IMR-90 (cell line): Measurements from ENCODE around the gene HOXD3. TPM values are rescaled to one million over a fixed set of nuclear protein-coding genes. Genes with fewer than 3 reads are reported as not detected.

Source experiments
- ATAC-seq: fragments of 200-7000 bp; cut with Tn5 transposase; 2 replicates; pipeline ENCODE4 v1.9.1; 2020; ENCODE audit warnings: low read depth, mild to moderate bottlenecking, moderate library complexity
- BruUV-seq: library from RNA; stranded (reverse); fragments of 400-500 nt; replicated peaks from 2 replicates; lab custom pipeline; 2021; lab: Mats Ljungman, UMichigan
- CTCF ChIA-PET: fragments of 300-600 bp; formaldehyde crosslinking; extraction: SDS; loops from one replicate; lab custom pipeline; 2021; ENCODE audit warnings: antibody characterized with exemption; lab: Yijun Ruan, JAX
- POLR2A ChIA-PET: fragments of 300-600 bp; sonication (Branson Sonifier 250); formaldehyde crosslinking; loops from one replicate; lab custom pipeline; 2022; ENCODE audit warnings: antibody characterized with exemption; ENCODE audit not compliant: unreplicated experiment; lab: Charles Lee
- DNase-seq: peaks from one replicate; pipeline ENCODE4 v3.0.0; 2013
- H2AFZ ChIP-seq: replicated peaks from 2 replicates; pipeline ENCODE3; 2013; ENCODE audit warnings: low read length, mild to moderate bottlenecking; ENCODE audit not compliant: poor library complexity
- H2AK5ac ChIP-seq: 2 replicates; pipeline ENCODE4 v1.6.1; 2013; ENCODE audit warnings: low read depth, low read length, inconsistent platforms
- H2AK9ac ChIP-seq: replicated peaks from 2 replicates; pipeline ENCODE3; 2013; ENCODE audit warnings: mild to moderate bottlenecking, low read depth, low read length, moderate library complexity; ENCODE audit not compliant: poor library complexity
- H2BK120ac ChIP-seq: 2 replicates; pipeline ENCODE4 v1.6.1; 2013; ENCODE audit warnings: low read depth, low read length, inconsistent platforms
- H2BK15ac ChIP-seq: 3 replicates; pipeline ENCODE4 v1.6.1; 2013; ENCODE audit warnings: low read depth, low read length, inconsistent platforms
- H2BK20ac ChIP-seq: 2 replicates; pipeline ENCODE4 v1.6.1; 2013; ENCODE audit warnings: low read depth, mild to moderate bottlenecking, inconsistent platforms, low read length, moderate library complexity
- H2BK5ac ChIP-seq: 2 replicates; pipeline ENCODE4 v1.6.1; 2013; ENCODE audit warnings: mild to moderate bottlenecking, low read depth, low read length, inconsistent platforms; ENCODE audit not compliant: poor library complexity, severe bottlenecking
- H3K14ac ChIP-seq: replicated peaks from 2 replicates; pipeline ENCODE4 v1.6.1; 2013; ENCODE audit warnings: low read depth, low read length, inconsistent platforms
- H3K18ac ChIP-seq: 2 replicates; pipeline ENCODE4 v1.6.1; 2013; ENCODE audit warnings: low read depth, low read length, control low read depth
- H3K23ac ChIP-seq: 2 replicates; pipeline ENCODE4 v1.6.1; 2013; ENCODE audit warnings: low read depth, low read length, inconsistent platforms
- H3K27ac ChIP-seq: 2 replicates; pipeline ENCODE4 v1.5.1; 2013; ENCODE audit warnings: mild to moderate bottlenecking, control low read depth, low read length; ENCODE audit not compliant: insufficient read depth
- H3K27me3 ChIP-seq: 2 replicates; pipeline ENCODE4 v1.6.1; 2013; ENCODE audit warnings: low read length; ENCODE audit not compliant: control insufficient read depth, insufficient read depth
- H3K36me3 ChIP-seq: 2 replicates; pipeline ENCODE4 v1.6.1; 2013; ENCODE audit warnings: low read length, mixed read lengths; ENCODE audit not compliant: control insufficient read depth, insufficient read depth
- H3K4ac ChIP-seq: 2 replicates; pipeline ENCODE4 v1.6.1; 2013; ENCODE audit warnings: low read depth, low read length, inconsistent platforms
- H3K4me1 ChIP-seq: 2 replicates; pipeline ENCODE4 v1.6.1; 2013; ENCODE audit warnings: low read length, mixed read lengths; ENCODE audit not compliant: control insufficient read depth, insufficient read depth
- H3K4me2 ChIP-seq: 2 replicates; pipeline ENCODE4 v1.6.1; 2013; ENCODE audit warnings: low read depth, mild to moderate bottlenecking, control low read depth, low read length, moderate library complexity
- H3K4me3 ChIP-seq: 2 replicates; pipeline ENCODE4 v1.5.1; 2013; ENCODE audit warnings: low read depth, mild to moderate bottlenecking, control low read depth, low read length, moderate library complexity; ENCODE audit not compliant: insufficient read depth
- H3K56ac ChIP-seq: 2 replicates; pipeline ENCODE4 v1.6.1; 2013; ENCODE audit warnings: low read length, inconsistent platforms; ENCODE audit not compliant: insufficient read depth; ENCODE audit errors: extremely low read depth
- H3K79me1 ChIP-seq, 2 experiments: 2 replicates each; pipeline ENCODE4 v1.6.1; 2013; ENCODE audit warnings: low read length in 2 of 2, inconsistent platforms in 1 of 2, low read depth in 1 of 2
- H3K9ac ChIP-seq: 2 replicates; pipeline ENCODE4 v1.6.1; 2013; ENCODE audit warnings: low read depth, low read length, control low read depth
- H3K9me1 ChIP-seq: 2 replicates; pipeline ENCODE4 v1.6.1; 2013; ENCODE audit warnings: low read length, inconsistent platforms; ENCODE audit not compliant: insufficient read depth
- H3K9me3 ChIP-seq: 2 replicates; pipeline ENCODE4 v1.6.1; 2013; ENCODE audit warnings: low read length; ENCODE audit not compliant: control insufficient read depth, insufficient read depth
- H4K20me1 ChIP-seq: 2 replicates; pipeline ENCODE4 v1.6.1; 2013; ENCODE audit warnings: low read length, inconsistent platforms; ENCODE audit not compliant: insufficient read depth
- H4K5ac ChIP-seq: 2 replicates; pipeline ENCODE4 v1.6.1; 2013; ENCODE audit warnings: mild to moderate bottlenecking, low read depth, low read length, control low read depth
- H4K8ac ChIP-seq, 2 experiments: 2 replicates each; pipeline ENCODE4 v1.6.1; 2013; ENCODE audit warnings: low read depth in 2 of 2, low read length in 2 of 2, control low read depth in 1 of 2, inconsistent platforms in 1 of 2
- H4K91ac ChIP-seq: 2 replicates; pipeline ENCODE4 v1.6.1; 2013; ENCODE audit warnings: low read depth, low read length, inconsistent platforms; ENCODE audit not compliant: insufficient read depth
- BHLHE40 ChIP-seq: fragments of 150-350 bp; IDR thresholded peaks from 2 replicates; pipeline ENCODE4 v1.6.1; 2016; ENCODE audit warnings: mild to moderate bottlenecking, low read depth, low read length
- CEBPB ChIP-seq: IDR thresholded peaks from 2 replicates; pipeline ENCODE4 v1.6.1; 2012; ENCODE audit warnings: low read depth, low read length, improper control_type of control experiment
- CHD1 ChIP-seq: IDR thresholded peaks from 2 replicates; pipeline ENCODE4 v1.6.1; 2012; ENCODE audit warnings: low read depth, low read length, improper control_type of control experiment
- CTCF ChIP-seq: conservative IDR thresholded peaks from 2 replicates; pipeline ENCODE4 v1.5.1; 2012; ENCODE audit warnings: mild to moderate bottlenecking, low read depth, low read length, improper control_type of control experiment
- FOS ChIP-seq: fragments of 150-350 bp; IDR thresholded peaks from 2 replicates; pipeline ENCODE4 v1.6.1; 2016; ENCODE audit warnings: low read depth, low read length
- MAFK ChIP-seq: IDR thresholded peaks from 2 replicates; pipeline ENCODE4 v1.6.1; 2012; ENCODE audit warnings: low read depth, low read length, improper control_type of control experiment
- MAZ ChIP-seq: IDR thresholded peaks from 2 replicates; pipeline ENCODE4 v1.6.1; 2012; ENCODE audit warnings: low read depth, mild to moderate bottlenecking, low read length, improper control_type of control experiment, moderate library complexity, borderline replicate concordance
- MXI1 ChIP-seq: IDR thresholded peaks from 2 replicates; pipeline ENCODE4 v1.6.1; 2012; ENCODE audit warnings: low read depth, mild to moderate bottlenecking, low read length, moderate library complexity, borderline replicate concordance
- NFE2L2 ChIP-seq: fragments of 150-350 bp; IDR thresholded peaks from 2 replicates; pipeline ENCODE4 v1.6.1; 2016; ENCODE audit warnings: low read depth, mild to moderate bottlenecking, low read length
- POLR2A ChIP-seq: IDR thresholded peaks from 2 replicates; pipeline ENCODE4 v1.6.1; 2012; ENCODE audit warnings: mild to moderate bottlenecking, low read depth, low read length
- RAD21 ChIP-seq: IDR thresholded peaks from 2 replicates; pipeline ENCODE4 v1.6.1; 2012; ENCODE audit warnings: low read length, improper control_type of control experiment
- RCOR1 ChIP-seq: IDR thresholded peaks from 2 replicates; pipeline ENCODE4 v1.6.1; 2012; ENCODE audit warnings: mild to moderate bottlenecking, low read length, improper control_type of control experiment; ENCODE audit not compliant: insufficient replicate concordance
- RFX5 ChIP-seq: IDR thresholded peaks from 2 replicates; pipeline ENCODE4 v1.8.0; 2012; ENCODE audit warnings: low read depth, mild to moderate bottlenecking, low read length, moderate library complexity
- SMC3 ChIP-seq: fragments of 150-350 bp; IDR thresholded peaks from 2 replicates; pipeline ENCODE4 v1.6.1; 2016; ENCODE audit warnings: low read depth, mild to moderate bottlenecking, antibody characterized with exemption, low read length, moderate library complexity
- USF2 ChIP-seq: fragments of 150-350 bp; IDR thresholded peaks from 2 replicates; pipeline ENCODE4 v1.6.1; 2017; ENCODE audit warnings: mild to moderate bottlenecking, antibody characterized with exemption, low read length, low read depth
- WGBS, 2 experiments: methylation state at CpG; one replicate each; pipeline versions ENCODE4 v1.1.5 to v1.1.7; 2013; ENCODE audit warnings: missing lambda C conversion rate in 2 of 2; ENCODE audit not compliant: insufficient read length in 1 of 2; ENCODE audit errors: extremely low coverage in 2 of 2; 5-methylcytosine and 5-hydroxymethylcytosine counted together
- dilution Hi-C: fragments of 300-500 bp; cut with HindIII; formaldehyde crosslinking; loops from one replicate; pipeline ENCODE4 v1.14.3; 2018; ENCODE audit warnings: low sequenced_read_pairs; ENCODE audit not compliant: unreplicated experiment
- in situ Hi-C: fragments of 300-500 bp; cut with MboI; formaldehyde crosslinking; loops from 3 replicates; pipeline ENCODE4 v1.14.3; 2019; ENCODE audit warnings: low sequenced_read_pairs, inconsistent platforms, mixed read lengths
- intact Hi-C: fragments of 100-400 bp; cut with micrococcal nuclease; formaldehyde crosslinking; loops from 2 replicates; pipeline ENCODE4 v1.10.0; 2022
- polyA plus RNA-seq, 3 experiments: library from polyadenylated mRNA; depleted of rRNA; stranded (reverse); fragments of >200 nt; gene quantifications; 2 replicates each; pipeline ENCODE4 v1.2.3, GENCODE V29; 2012; ENCODE audit warnings: low replicate concordance in 1 of 3
- total RNA-seq: library from RNA; depleted of rRNA; stranded (reverse); fragments of >200 nt; gene quantifications from 2 replicates; pipeline ENCODE4 v1.2.3, GENCODE V29; 2012

Gene HOXD3
- total and polyA plus RNA-seq, 2 of the 4 experiments (the other 2 are of a cell fraction): not detected

GRCh38 chr2:176138526-176138922 lies 18.6 kb upstream of the HOXD3 start:
- Histone ChIP-seq H3K79me1 (no peaks in the 10 kb centered on the region), H3K56ac (no peak overlapping the region), H2AK5ac (no peak overlapping the region), H4K91ac (no peak overlapping the region), H3K23ac (no peak overlapping the region), H3K4me3 (no peak overlapping the region), H2AK9ac (no peak overlapping the region), H3K18ac (no peak overlapping the region), H2BK5ac (no peak overlapping the region), H3K36me3 (no peaks in the 10 kb centered on the region), H3K27ac (no peak overlapping the region), H3K27me3 (peaks cover 81% of the 10 kb centered on the region), H4K5ac (no peak overlapping the region), H3K4me1 (no peaks in the 10 kb centered on the region), H2BK15ac (no peak overlapping the region), H3K4me2 (no peak overlapping the region), H4K20me1 (no peaks in the 10 kb centered on the region), H3K9me3 (peaks cover 3% of the 10 kb centered on the region), H2BK20ac (no peak overlapping the region), H3K9ac (no peak overlapping the region), H2AFZ (no peak overlapping the region), H4K8ac (no peak overlapping the region), H3K4ac (no peak overlapping the region), H2BK120ac (no peak overlapping the region), H3K14ac (no peak overlapping the region), H3K9me1 (no peaks in the 10 kb centered on the region)
- 9% methylated on average over 8 of the region's 14 CpGs; no CpG with 5 or more reads in 1 of the 2 experiments for WGBS, 2 experiments
- no peak for TF ChIP-seq BHLHE40
- no peak for TF ChIP-seq MAZ
- TF ChIP-seq POLR2A: no peak
- TF ChIP-seq RCOR1: no peak
- no peak for TF ChIP-seq USF2
- TF ChIP-seq CTCF: no peak
- no peak for TF ChIP-seq NFE2L2
- no peak for TF ChIP-seq FOS
- TF ChIP-seq CEBPB: no peak
- no peak for TF ChIP-seq SMC3
- no peak for TF ChIP-seq RAD21
- no peak for TF ChIP-seq MXI1
- no peak for TF ChIP-seq MAFK
- no peak for TF ChIP-seq RFX5
- TF ChIP-seq CHD1: no peak
- intact Hi-C loops: no loop called here
- no TSS peak for BruUV-seq
- CTCF ChIA-PET: interaction anchor here (0.7 to 1.0 kb wide), 2 partner anchors 12 to 513 kb away, joined by 3 to 4 read pairs; no protein-coding TSS in a partner anchor
- POLR2A ChIA-PET: no interaction called here
- ATAC-seq (no peak), DNase-seq (no peak)
- in situ Hi-C loops: no loop called here
- dilution Hi-C loops: no loop called here
